ENCODE results near the gene TRABD2B.

TRABD2B gene

GRCh38 chr1:47725992-47726855 is 271.0 kb downstream of the TRABD2B start (continued):
- TF ChIP-seq ZNF513 (tag by site-specific recombination; IDR thresholded peaks at IDR 0.05) (peak; percentile 15; the same call in 1 of the 2 replicates), ZNF157 (tag by site-specific recombination; IDR thresholded peaks at IDR 0.05) (no peak), CTCF (tag by site-specific recombination; IDR thresholded peaks at IDR 0.05) (peak; percentile 88), ZNF19 (tag by site-specific recombination; IDR thresholded peaks at IDR 0.05; ENCODE audit: low read depth) (no peak), ZNF311 (tag by site-specific recombination; IDR thresholded peaks at IDR 0.05; ENCODE audit: borderline replicate concordance) (no peak), ZNF548 (tag by site-specific recombination; IDR thresholded peaks at IDR 0.05) (no peak), TSHZ1 (tag by site-specific recombination; IDR thresholded peaks at IDR 0.05; ENCODE audit: borderline replicate concordance) (no peak), ZNF239 (tag by site-specific recombination; IDR thresholded peaks at IDR 0.05) (no peak), ZSCAN4 (tag by site-specific recombination; IDR thresholded peaks at IDR 0.05) (no peak), KLF7 (tag by site-specific recombination; IDR thresholded peaks at IDR 0.05; ENCODE audit: borderline replicate concordance) (no peak), ZBTB26 (tag by site-specific recombination; optimal IDR thresholded peaks at IDR 0.05) (peak; percentile 3), BCL6B (tag by site-specific recombination; IDR thresholded peaks at IDR 0.05) (peak; percentile 40; the same call in 1 of the 2 replicates), RBAK (tag by site-specific recombination; IDR thresholded peaks at IDR 0.05) (no peak), ELK4 (IDR thresholded peaks at IDR 0.05; ENCODE audit: borderline replicate concordance, low read depth, low read length) (no peak), ZNF16 (tag by site-specific recombination; IDR thresholded peaks at IDR 0.05; ENCODE audit: low read depth) (no peak)
- TF ChIP-seq, protein P1, sequence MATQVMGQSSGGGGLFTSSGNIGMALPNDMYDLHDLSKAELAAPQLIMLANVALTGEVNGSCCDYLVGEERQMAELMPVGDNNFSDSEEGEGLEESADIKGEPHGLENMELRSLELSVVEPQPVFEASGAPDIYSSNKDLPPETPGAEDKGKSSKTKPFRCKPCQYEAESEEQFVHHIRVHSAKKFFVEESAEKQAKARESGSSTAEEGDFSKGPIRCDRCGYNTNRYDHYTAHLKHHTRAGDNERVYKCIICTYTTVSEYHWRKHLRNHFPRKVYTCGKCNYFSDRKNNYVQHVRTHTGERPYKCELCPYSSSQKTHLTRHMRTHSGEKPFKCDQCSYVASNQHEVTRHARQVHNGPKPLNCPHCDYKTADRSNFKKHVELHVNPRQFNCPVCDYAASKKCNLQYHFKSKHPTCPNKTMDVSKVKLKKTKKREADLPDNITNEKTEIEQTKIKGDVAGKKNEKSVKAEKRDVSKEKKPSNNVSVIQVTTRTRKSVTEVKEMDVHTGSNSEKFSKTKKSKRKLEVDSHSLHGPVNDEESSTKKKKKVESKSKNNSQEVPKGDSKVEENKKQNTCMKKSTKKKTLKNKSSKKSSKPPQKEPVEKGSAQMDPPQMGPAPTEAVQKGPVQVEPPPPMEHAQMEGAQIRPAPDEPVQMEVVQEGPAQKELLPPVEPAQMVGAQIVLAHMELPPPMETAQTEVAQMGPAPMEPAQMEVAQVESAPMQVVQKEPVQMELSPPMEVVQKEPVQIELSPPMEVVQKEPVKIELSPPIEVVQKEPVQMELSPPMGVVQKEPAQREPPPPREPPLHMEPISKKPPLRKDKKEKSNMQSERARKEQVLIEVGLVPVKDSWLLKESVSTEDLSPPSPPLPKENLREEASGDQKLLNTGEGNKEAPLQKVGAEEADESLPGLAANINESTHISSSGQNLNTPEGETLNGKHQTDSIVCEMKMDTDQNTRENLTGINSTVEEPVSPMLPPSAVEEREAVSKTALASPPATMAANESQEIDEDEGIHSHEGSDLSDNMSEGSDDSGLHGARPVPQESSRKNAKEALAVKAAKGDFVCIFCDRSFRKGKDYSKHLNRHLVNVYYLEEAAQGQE (tag by site-specific recombination; IDR thresholded peaks at IDR 0.05), result no peak
- TF ChIP-seq, protein P2, sequence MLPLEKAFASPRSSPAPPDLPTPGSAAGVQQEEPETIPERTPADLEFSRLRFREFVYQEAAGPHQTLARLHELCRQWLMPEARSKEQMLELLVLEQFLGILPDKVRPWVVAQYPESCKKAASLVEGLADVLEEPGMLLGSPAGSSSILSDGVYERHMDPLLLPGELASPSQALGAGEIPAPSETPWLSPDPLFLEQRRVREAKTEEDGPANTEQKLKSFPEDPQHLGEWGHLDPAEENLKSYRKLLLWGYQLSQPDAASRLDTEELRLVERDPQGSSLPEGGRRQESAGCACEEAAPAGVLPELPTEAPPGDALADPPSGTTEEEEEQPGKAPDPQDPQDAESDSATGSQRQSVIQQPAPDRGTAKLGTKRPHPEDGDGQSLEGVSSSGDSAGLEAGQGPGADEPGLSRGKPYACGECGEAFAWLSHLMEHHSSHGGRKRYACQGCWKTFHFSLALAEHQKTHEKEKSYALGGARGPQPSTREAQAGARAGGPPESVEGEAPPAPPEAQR (tag by site-specific recombination; IDR thresholded peaks at IDR 0.05), result no peak
- TF ChIP-seq, protein P3, sequence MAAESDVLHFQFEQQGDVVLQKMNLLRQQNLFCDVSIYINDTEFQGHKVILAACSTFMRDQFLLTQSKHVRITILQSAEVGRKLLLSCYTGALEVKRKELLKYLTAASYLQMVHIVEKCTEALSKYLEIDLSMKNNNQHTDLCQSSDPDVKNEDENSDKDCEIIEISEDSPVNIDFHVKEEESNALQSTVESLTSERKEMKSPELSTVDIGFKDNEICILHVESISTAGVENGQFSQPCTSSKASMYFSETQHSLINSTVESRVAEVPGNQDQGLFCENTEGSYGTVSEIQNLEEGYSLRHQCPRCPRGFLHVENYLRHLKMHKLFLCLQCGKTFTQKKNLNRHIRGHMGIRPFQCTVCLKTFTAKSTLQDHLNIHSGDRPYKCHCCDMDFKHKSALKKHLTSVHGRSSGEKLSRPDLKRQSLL (tag by site-specific recombination; IDR thresholded peaks at IDR 0.05), result 0 out of 2 replicates have a peak, but pooled peaks have one; percentile 26
